T-cell (primary cell): Measurements from ENCODE around the gene BEAN1. TPM values are rescaled to one million over a fixed set of nuclear protein-coding genes. Genes with fewer than 3 reads are reported as not detected.
A peak's percentile ranks its signal among the peaks of the same experiment; 100 is the strongest.

Experiments used
- ATAC-seq, 4 experiments: fragments of 200-7000 bp in 3 of 4; fragments of 150-1000 bp in 1 of 4; cut with Tn5 transposase; replicated peaks in 1 of 4; 1 replicate in 3 of 4; 2 replicates in 1 of 4; pipeline ENCODE4 v1.10.0; 2021; ENCODE audit warnings: moderate library complexity in 3 of 4, mild to moderate bottlenecking in 2 of 4, moderate number of reproducible peaks in 1 of 4
- CTCF ChIA-PET, 2 donors: fragments of 300-600 bp; sonication (Branson Sonifier 250); formaldehyde crosslinking; loops; one replicate each; lab custom pipeline; 2022; ENCODE audit warnings: antibody characterized with exemption in 2 of 2; lab: Charles Lee
- POLR2A ChIA-PET, 2 donors: fragments of 300-600 bp; sonication (Branson Sonifier 250); formaldehyde crosslinking; loops; one replicate each; lab custom pipeline; 2022; ENCODE audit warnings: antibody characterized with exemption in 2 of 2; lab: Charles Lee
- DNase-seq, 35 experiments: peaks; one replicate each; pipeline versions ENCODE4 v3.0.0 to v3.0.0-alpha.2; 2013 to 2023
- H3K27ac ChIP-seq: one replicate; pipeline ENCODE4 v1.5.1; 2013; ENCODE audit warnings: low read length
- H3K27me3 ChIP-seq, 2 experiments: replicated peaks in 1 of 2; 1 replicate in 1 of 2; 2 replicates in 1 of 2; pipeline versions ENCODE4 v1.6.1 to v1.7.0; 2013; ENCODE audit warnings: low read length in 1 of 2, mixed read lengths in 1 of 2; ENCODE audit not compliant: control insufficient read depth in 2 of 2, insufficient read depth in 2 of 2; ENCODE audit errors: extremely low read depth in 1 of 2
- H3K36me3 ChIP-seq, 2 donors: 1 replicate in 1 of 2; 2 replicates in 1 of 2; pipeline versions ENCODE4 v1.6.1 to v1.7.0; 2013; ENCODE audit warnings: low read length in 1 of 2; ENCODE audit not compliant: control insufficient read depth in 2 of 2, insufficient read depth in 1 of 2; ENCODE audit errors: extremely low read depth in 1 of 2
- H3K4me1 ChIP-seq, 2 experiments: 1 replicate in 1 of 2; 2 replicates in 1 of 2; pipeline versions ENCODE4 v1.6.1 to v1.7.0; 2013; ENCODE audit warnings: low read length in 2 of 2, mixed read lengths in 1 of 2; ENCODE audit not compliant: insufficient read depth in 2 of 2, control insufficient read depth in 1 of 2; ENCODE audit errors: extremely low read depth in 1 of 2
- H3K4me3 ChIP-seq, 2 donors: 1 replicate in 1 of 2; 2 replicates in 1 of 2; pipeline versions ENCODE4 v1.5.1 to v1.7.0; 2013; ENCODE audit warnings: mild to moderate bottlenecking in 2 of 2, low read length in 1 of 2, moderate library complexity in 1 of 2; ENCODE audit not compliant: control insufficient read depth in 1 of 2; ENCODE audit errors: extremely low read depth in 1 of 2
- H3K9me3 ChIP-seq: 2 replicates; pipeline ENCODE4 v1.7.0; 2013
- H3K27ac Mint-ChIP-seq, 2 donors: one replicate each; pipeline ENCODE4 v1.8.0; 2020 to 2021; ENCODE audit warnings: mild to moderate bottlenecking in 2 of 2, mixed read lengths in 2 of 2
- H3K27me3 Mint-ChIP-seq, 2 donors: one replicate each; pipeline ENCODE4 v1.8.0; 2021 to 2022; ENCODE audit warnings: mixed read lengths in 2 of 2
- H3K36me3 Mint-ChIP-seq: one replicate; pipeline ENCODE4 v1.8.0; 2021; ENCODE audit warnings: mixed read lengths
- H3K4me1 Mint-ChIP-seq, 3 donors: one replicate each; pipeline ENCODE4 v1.8.0; 2020 to 2022; ENCODE audit warnings: mixed read lengths in 3 of 3, mild to moderate bottlenecking in 1 of 3
- H3K4me3 Mint-ChIP-seq, 3 donors: one replicate each; pipeline ENCODE4 v1.8.0; 2020 to 2022; ENCODE audit warnings: mild to moderate bottlenecking in 3 of 3, mixed read lengths in 3 of 3, moderate library complexity in 3 of 3
- H3K9me3 Mint-ChIP-seq, 3 donors: one replicate each; pipeline ENCODE4 v1.8.0; 2020 to 2022; ENCODE audit warnings: mixed read lengths in 3 of 3
- WGBS: methylation state at CpG from one replicate; pipeline ENCODE4 v1.1.5; 2013; ENCODE audit warnings: missing lambda C conversion rate; ENCODE audit not compliant: insufficient coverage; 5-methylcytosine and 5-hydroxymethylcytosine counted together
- total RNA-seq, 35 experiments: library from RNA in 6 of 35; stranded (reverse) in 6 of 35; fragments of 120-200 nt in 1 of 35; gene quantifications; one replicate each; pipeline versions ENCODE4 v1.2.1 to v1.2.4 and lab custom pipeline; 2013 to 2026

BEAN1 gene
- total RNA-seq, 5 donors from 2014 or later (not counting 1 experiment from before 2014, with no cell fraction given) = not detected

DNA sequence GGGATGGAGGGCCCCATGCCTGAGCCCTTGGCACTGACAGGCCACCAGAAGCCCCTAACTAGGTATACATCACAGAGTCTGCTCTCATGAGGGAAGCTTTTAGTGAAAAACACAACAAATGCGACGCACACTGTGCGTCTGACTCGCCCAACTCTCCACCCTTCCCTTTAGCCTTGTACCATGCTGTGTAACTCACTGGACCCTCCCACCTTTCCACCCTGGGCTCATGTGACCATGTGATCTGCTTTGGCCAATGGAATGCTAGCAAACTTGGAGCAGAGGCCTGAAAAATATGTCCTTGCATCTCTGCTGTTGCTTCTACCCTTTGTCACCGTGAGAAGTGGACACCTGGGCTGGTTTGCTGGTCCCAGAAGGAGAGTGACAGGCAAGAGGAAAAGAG is 101.2 kb downstream of the BEAN1 start:
- CTCF ChIA-PET = no interaction called here
- H3K4me1 Mint-ChIP-seq = peaks cover 32 to 39% (median 37%) of the 10 kb centered on the region in 3 donors

DNA sequence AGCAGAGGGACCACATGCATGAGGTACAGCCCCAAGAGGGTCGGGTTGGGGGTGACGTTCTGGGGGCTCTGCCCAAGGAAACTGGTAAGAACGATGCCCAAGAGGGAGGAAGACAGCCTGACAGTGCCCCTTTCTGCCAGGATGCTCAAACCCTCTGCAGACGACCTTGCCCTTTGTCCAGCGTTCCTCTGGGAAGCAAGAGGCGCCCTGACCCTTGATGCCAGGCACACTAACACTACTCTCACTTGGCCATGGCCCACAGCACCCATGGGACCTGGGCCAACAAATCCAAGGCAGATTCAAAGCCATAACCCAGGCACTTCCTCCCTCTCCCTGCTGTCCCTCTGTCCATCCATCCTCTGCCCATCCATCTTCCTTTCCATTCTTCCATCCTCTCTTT is 102.4 kb downstream of the BEAN1 start:
- H3K9me3 ChIP-seq = no peaks in the 10 kb centered on the region
- no peaks in the 10 kb centered on the region for H3K36me3 ChIP-seq
- no peaks in the 10 kb centered on the region for H3K27me3 ChIP-seq
- Mint-ChIP-seq H3K9me3 (no peaks in the 10 kb centered on the region), H3K4me1 (peaks cover 20 to 27% (median 25%) of the 10 kb centered on the region in 3 donors), H3K36me3 (peaks cover 9% of the 10 kb centered on the region), H3K4me3 (no peak overlapping the region), H3K27me3 (no peaks in the 10 kb centered on the region), H3K27ac (peak overlapping the region; percentile 58 to 62)
- no peak for DNase-seq
- no peak overlapping the region for H3K4me3 ChIP-seq
- no peak for ATAC-seq
- WGBS = 78% methylated on average over 6 of the region's 6 CpGs
- H3K4me1 ChIP-seq = peaks cover 8 to 26% of the 10 kb centered on the region in 2 experiments
- CTCF ChIA-PET = no interaction called here
- POLR2A ChIA-PET = no interaction called here
- no peak overlapping the region for H3K27ac ChIP-seq

More for the DNA sequence above, 101.2 kb downstream of the BEAN1 start:
- Histone ChIP-seq H3K36me3 (no peaks in the 10 kb centered on the region), H3K4me3 (no peak overlapping the region), H3K4me1 (peaks cover 16 to 38% of the 10 kb centered on the region in 2 experiments), H3K27ac (no peak overlapping the region), H3K27me3 (no peaks in the 10 kb centered on the region), H3K9me3 (no peaks in the 10 kb centered on the region)
- no peaks in the 10 kb centered on the region for H3K27me3 Mint-ChIP-seq
- ATAC-seq = no peak
- H3K4me3 Mint-ChIP-seq = no peak overlapping the region
- 100% methylated on average over 4 of the region's 5 CpGs for WGBS
- POLR2A ChIA-PET = no interaction called here
- DNase-seq = no peak
- H3K9me3 Mint-ChIP-seq = no peaks in the 10 kb centered on the region
- H3K36me3 Mint-ChIP-seq = peaks cover 7% of the 10 kb centered on the region
- peak overlapping the region; percentile 15 to 56 for H3K27ac Mint-ChIP-seq

Other genes with a start within 250 kb of the BEAN1 start
- gene CDH5, start 60.6 kb upstream of the BEAN1 start, total RNA-seq = under 1 TPM in 2 of 5 donors, not detected in 3; 0.10 to 0.20 TPM
- gene TK2, start 122.8 kb downstream of the BEAN1 start, total RNA-seq = 10 to 100 TPM in 2 of 5 donors, 1 to 10 TPM in 3; 4.6 to 10.8 (median 8.4) TPM
- gene CKLF, start 125.3 kb downstream of the BEAN1 start, total RNA-seq = 10 to 100 TPM; 25.3 to 67.8 (median 58.3) TPM
- gene CMTM1, start 139.1 kb downstream of the BEAN1 start, total RNA-seq = 10 to 100 TPM in 3 of 5 donors, 1 to 10 TPM in 1, under 1 TPM in 1; 0.95 to 12.9 (median 10.3) TPM
- gene CMTM2, start 152.2 kb downstream of the BEAN1 start, total RNA-seq = under 1 TPM in 2 of 5 donors, not detected in 3; 0.26 to 0.62 TPM
- 10 to 100 TPM; 63.5 to 84.8 (median 75.4) TPM for gene CMTM3, start 177.4 kb downstream of the BEAN1 start, total RNA-seq